Hepatocyte (in vitro differentiated cells): ENCODE measurements around the gene TBC1D1.

Experiments used
- EZH2 ChIP-seq: fragments of 200-600 bp; sonication (generic); IDR thresholded peaks from 2 replicates; pipeline ENCODE4 v1.6.1; 2016; ENCODE audit warnings: antibody characterized with exemption, mild to moderate bottlenecking, borderline replicate concordance
- EZH2phosphoT487 ChIP-seq: fragments of 200-600 bp; sonication (generic); IDR thresholded peaks from one replicate; pipeline ENCODE4 v1.6.1; 2018; ENCODE audit warnings: antibody characterized with exemption, mild to moderate bottlenecking, low read depth, moderate library complexity; ENCODE audit not compliant: unreplicated experiment, severe bottlenecking
- TF ChIP-seq, protein P1 (sequence below): fragments of 200-600 bp; sonication (generic); IDR thresholded peaks from 2 replicates; pipeline ENCODE4 v1.5.1; 2016; ENCODE audit warnings: antibody characterized with exemption, mild to moderate bottlenecking; ENCODE audit not compliant: poor library complexity

GRCh38 chr4:37976507-37976906 is 85.6 kb downstream of the TBC1D1 start:
- TF ChIP-seq, protein P1, sequence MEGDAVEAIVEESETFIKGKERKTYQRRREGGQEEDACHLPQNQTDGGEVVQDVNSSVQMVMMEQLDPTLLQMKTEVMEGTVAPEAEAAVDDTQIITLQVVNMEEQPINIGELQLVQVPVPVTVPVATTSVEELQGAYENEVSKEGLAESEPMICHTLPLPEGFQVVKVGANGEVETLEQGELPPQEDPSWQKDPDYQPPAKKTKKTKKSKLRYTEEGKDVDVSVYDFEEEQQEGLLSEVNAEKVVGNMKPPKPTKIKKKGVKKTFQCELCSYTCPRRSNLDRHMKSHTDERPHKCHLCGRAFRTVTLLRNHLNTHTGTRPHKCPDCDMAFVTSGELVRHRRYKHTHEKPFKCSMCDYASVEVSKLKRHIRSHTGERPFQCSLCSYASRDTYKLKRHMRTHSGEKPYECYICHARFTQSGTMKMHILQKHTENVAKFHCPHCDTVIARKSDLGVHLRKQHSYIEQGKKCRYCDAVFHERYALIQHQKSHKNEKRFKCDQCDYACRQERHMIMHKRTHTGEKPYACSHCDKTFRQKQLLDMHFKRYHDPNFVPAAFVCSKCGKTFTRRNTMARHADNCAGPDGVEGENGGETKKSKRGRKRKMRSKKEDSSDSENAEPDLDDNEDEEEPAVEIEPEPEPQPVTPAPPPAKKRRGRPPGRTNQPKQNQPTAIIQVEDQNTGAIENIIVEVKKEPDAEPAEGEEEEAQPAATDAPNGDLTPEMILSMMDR = no peak
- TF ChIP-seq EZH2 = no peak
- TF ChIP-seq EZH2phosphoT487 = no peak
